Hepatocyte (in vitro differentiated cells): Measurements from ENCODE around the gene C3orf70.
A peak's percentile ranks its signal among the peaks of the same experiment; 100 is the strongest.

Source experiments
- CTCF ChIP-seq: fragments of 200-600 bp; sonication (generic); IDR thresholded peaks from 2 replicates; pipeline ENCODE4 v1.5.1; 2016; ENCODE audit warnings: antibody characterized with exemption, mild to moderate bottlenecking; ENCODE audit not compliant: poor library complexity
- EZH2 ChIP-seq: fragments of 200-600 bp; sonication (generic); IDR thresholded peaks from 2 replicates; pipeline ENCODE4 v1.6.1; 2016; ENCODE audit warnings: antibody characterized with exemption, mild to moderate bottlenecking, borderline replicate concordance
- EZH2phosphoT487 ChIP-seq: fragments of 200-600 bp; sonication (generic); IDR thresholded peaks from one replicate; pipeline ENCODE4 v1.6.1; 2018; ENCODE audit warnings: antibody characterized with exemption, mild to moderate bottlenecking, low read depth, moderate library complexity; ENCODE audit not compliant: unreplicated experiment, severe bottlenecking

GRCh38 chr3:185151964-185152409 lies 873 bp downstream of the C3orf70 start:
- no peak for TF ChIP-seq CTCF
- peak; percentile 43 for TF ChIP-seq EZH2
- TF ChIP-seq EZH2phosphoT487: no peak
